Loucy (cell line): Measurements from ENCODE around the gene LUC7L.

Experiments
- H2AFZ ChIP-seq: fragments of 200-600 bp; sonication (generic); 2 replicates; pipeline ENCODE4 v1.6.0; 2016; ENCODE audit warnings: antibody characterized with exemption, mild to moderate bottlenecking, low read length, moderate library complexity
- H3F3A ChIP-seq: fragments of 200-600 bp; 2 replicates; pipeline ENCODE4 v1.6.0; 2016; ENCODE audit warnings: antibody characterized with exemption, low read depth, mild to moderate bottlenecking
- H3K27me3 ChIP-seq: fragments of 200-600 bp; sonication (generic); 2 replicates; pipeline ENCODE4 v1.6.1; 2014; ENCODE audit warnings: low read length, mild to moderate bottlenecking; ENCODE audit not compliant: insufficient read depth, poor library complexity, severe bottlenecking
- H3K36me3 ChIP-seq: fragments of 200-600 bp; sonication (generic); 2 replicates; pipeline ENCODE4 v1.6.1; 2016; ENCODE audit warnings: low read length; ENCODE audit not compliant: insufficient read depth
- H3K4me1 ChIP-seq: fragments of 200-600 bp; sonication (generic); 2 replicates; pipeline ENCODE4 v1.5.1; 2014; ENCODE audit warnings: low read length, mild to moderate bottlenecking; ENCODE audit not compliant: insufficient read depth, poor library complexity, severe bottlenecking
- H3K4me2 ChIP-seq: fragments of 200-600 bp; sonication (generic); 2 replicates; pipeline ENCODE4 v1.6.0; 2014; ENCODE audit warnings: antibody characterized with exemption, low read length, low read depth, mild to moderate bottlenecking; ENCODE audit not compliant: poor library complexity, severe bottlenecking
- H3K4me3 ChIP-seq: fragments of 200-600 bp; sonication (generic); 2 replicates; pipeline ENCODE4 v1.5.1; 2014; ENCODE audit warnings: low read length, mild to moderate bottlenecking, mixed read lengths; ENCODE audit not compliant: poor library complexity, severe bottlenecking
- H3K79me2 ChIP-seq: fragments of 200-600 bp; sonication (generic); 2 replicates; pipeline ENCODE4 v1.6.1; 2014; ENCODE audit warnings: low read length; ENCODE audit not compliant: insufficient read depth
- H3K9ac ChIP-seq: fragments of 200-600 bp; sonication (generic); 2 replicates; pipeline ENCODE4 v1.6.0; 2014; ENCODE audit warnings: mild to moderate bottlenecking, low read depth, low read length, moderate library complexity; ENCODE audit not compliant: poor library complexity, severe bottlenecking
- H3K9me2 ChIP-seq: fragments of 200-600 bp; sonication (generic); replicated peaks from 2 replicates; pipeline ENCODE4 v1.6.1; 2016; ENCODE audit warnings: low read depth, low read length, mixed read lengths
- H3K9me3 ChIP-seq: fragments of 200-600 bp; sonication (generic); 2 replicates; pipeline ENCODE4 v1.6.1; 2014; ENCODE audit warnings: mild to moderate bottlenecking, antibody characterized with exemption, low read length, low read depth; ENCODE audit not compliant: insufficient read depth
- H4K20me1 ChIP-seq: fragments of 200-600 bp; sonication (generic); 2 replicates; pipeline ENCODE4 v1.6.0; 2014; ENCODE audit warnings: antibody characterized with exemption, low read length, mild to moderate bottlenecking; ENCODE audit not compliant: insufficient read depth, poor library complexity, severe bottlenecking
- CTCF ChIP-seq: fragments of 200-600 bp; sonication (generic); conservative IDR thresholded peaks from 2 replicates; pipeline ENCODE4 v1.5.1; 2014; ENCODE audit warnings: mild to moderate bottlenecking, antibody characterized with exemption, low read length
- EZH2phosphoT487 ChIP-seq: fragments of 200-600 bp; IDR thresholded peaks from 2 replicates; pipeline ENCODE4 v1.6.1; 2018; ENCODE audit warnings: antibody characterized with exemption, mild to moderate bottlenecking, moderate library complexity, borderline replicate concordance

LUC7L gene

DNA sequence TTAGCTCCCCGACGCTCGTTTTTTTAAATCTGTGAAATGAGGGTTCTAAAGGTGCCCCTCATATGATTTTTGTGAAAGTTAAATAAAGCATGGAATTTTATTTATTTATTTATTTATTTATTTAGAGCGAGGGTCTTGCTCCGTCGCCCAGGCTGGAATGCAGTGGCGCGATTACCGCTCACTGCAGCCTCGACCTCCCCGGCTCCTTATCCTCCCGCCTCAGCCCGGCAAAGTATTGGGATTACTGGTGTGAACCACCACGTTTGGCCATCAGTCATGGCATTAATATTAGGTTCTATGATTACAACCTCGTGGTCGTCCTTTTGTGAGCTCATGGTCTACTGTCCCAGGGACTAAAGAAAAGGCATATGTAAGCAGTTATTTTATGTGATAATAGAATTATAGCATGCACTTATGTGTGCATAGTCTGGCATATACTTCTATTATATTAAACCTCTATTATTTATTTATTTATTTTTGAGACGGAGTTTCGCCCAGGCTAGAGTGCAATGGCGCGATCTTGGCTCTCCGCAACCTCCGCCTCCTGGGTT lies 557 bp upstream of the LUC7L start:
- no peak for TF ChIP-seq EZH2phosphoT487
- TF ChIP-seq CTCF = no peak
- Histone ChIP-seq H3K36me3 (peaks cover 5% of the 10 kb centered on the region; the same call in 1 of the 2 replicates), H3K4me1 (peaks cover 19% of the 10 kb centered on the region), H3K9ac (no peak overlapping the region), H3K27me3 (no peaks in the 10 kb centered on the region), H3K79me2 (peaks cover 37% of the 10 kb centered on the region), H3K4me2 (no peak overlapping the region), H3K4me3 (no peak overlapping the region), H3F3A (no peaks in the 10 kb centered on the region), H2AFZ (no peak overlapping the region), H3K9me3 (no peaks in the 10 kb centered on the region), H3K9me2 (no peaks in the 10 kb centered on the region), H4K20me1 (peaks cover 31% of the 10 kb centered on the region)

- Histone ChIP-seq H3K9me3 (no peaks in the 10 kb centered on the region), H3F3A (no peaks in the 10 kb centered on the region), H2AFZ (0 out of 2 replicates have a peak overlapping the region, but pooled peaks have one; percentile 49), H3K79me2 (peaks cover 42% of the 10 kb centered on the region), H3K4me1 (peaks cover 19% of the 10 kb centered on the region), H3K4me2 (peak overlapping the region; percentile 88), H3K9ac (peak overlapping the region; percentile 92), H3K27me3 (no peaks in the 10 kb centered on the region), H3K36me3 (peaks cover 5% of the 10 kb centered on the region; the same call in 1 of the 2 replicates), H3K9me2 (no peaks in the 10 kb centered on the region), H4K20me1 (peaks cover 32% of the 10 kb centered on the region), H3K4me3 (peak overlapping the region; percentile 98)
- no peak for TF ChIP-seq EZH2phosphoT487
- no peak for TF ChIP-seq CTCF
Measured at GRCh38 chr16:228151-228851, 948 bp downstream of the LUC7L start.

DNA sequence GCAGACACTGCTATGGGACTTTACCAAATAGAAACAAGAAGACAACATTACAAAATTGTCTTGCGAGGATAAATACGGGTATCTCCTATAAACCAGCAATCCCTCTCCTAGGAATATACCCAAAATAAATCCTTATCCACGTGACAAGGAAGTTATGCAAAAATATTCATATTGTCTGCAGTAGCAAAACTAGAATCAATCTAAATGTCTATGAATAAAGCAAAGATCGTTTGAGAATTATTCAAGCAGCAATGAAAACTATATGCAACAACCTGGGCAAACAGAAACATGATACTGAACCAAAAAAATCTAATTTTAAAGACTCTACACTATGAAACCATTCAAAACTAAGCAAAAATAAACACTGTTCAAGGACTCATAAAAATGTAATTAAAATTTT lies 9.2 kb downstream of the LUC7L start:
- Histone ChIP-seq H3K79me2 (peaks cover 43% of the 10 kb centered on the region; the same call in 1 of the 2 replicates), H3K27me3 (no peaks in the 10 kb centered on the region), H2AFZ (no peak overlapping the region), H4K20me1 (peaks cover 8% of the 10 kb centered on the region), H3K4me2 (peak overlapping the region; percentile 24), H3K4me3 (no peak overlapping the region), H3K9ac (no peak overlapping the region), H3K4me1 (no peaks in the 10 kb centered on the region), H3F3A (no peaks in the 10 kb centered on the region), H3K36me3 (peaks cover 24% of the 10 kb centered on the region; the same call in 1 of the 2 replicates), H3K9me2 (no peaks in the 10 kb centered on the region), H3K9me3 (no peaks in the 10 kb centered on the region)
- TF ChIP-seq CTCF = no peak
- no peak for TF ChIP-seq EZH2phosphoT487
